Activated B cell treated with CpG ODN at 0.5 μM for 24 hours (primary cell): ENCODE data around the gene SCAF11. TPM values are rescaled to one million over a fixed set of nuclear protein-coding genes. Genes with fewer than 3 reads are reported as not detected.

Experiments
- ATAC-seq: fragments of 200-7000 bp; cut with Tn5 transposase; one replicate; pipeline ENCODE4 v1.10.0; 2021; ENCODE audit warnings: low read depth, mild to moderate bottlenecking, moderate library complexity
- CTCF ChIA-PET: fragments of 350-600 bp; sonication (Branson Sonifier 250); formaldehyde crosslinking; loops from one replicate; lab custom pipeline; 2021; ENCODE audit warnings: antibody characterized with exemption; lab: Charles Lee
- POLR2A ChIA-PET: fragments of 350-600 bp; sonication (Branson Sonifier 250); formaldehyde crosslinking; loops from one replicate; lab custom pipeline; 2021; ENCODE audit warnings: antibody characterized with exemption; lab: Charles Lee
- DNase-seq: peaks from one replicate; pipeline ENCODE4 v3.0.0; 2022
- H3K27ac Mint-ChIP-seq: one replicate; pipeline ENCODE4 v1.8.0; 2020; ENCODE audit warnings: mixed read lengths
- H3K27me3 Mint-ChIP-seq: one replicate; pipeline ENCODE4 v1.8.0; 2021; ENCODE audit warnings: mixed read lengths
- H3K36me3 Mint-ChIP-seq: one replicate; pipeline ENCODE4 v1.8.0; 2021; ENCODE audit warnings: low read depth, mixed read lengths
- H3K4me1 Mint-ChIP-seq: one replicate; pipeline ENCODE4 v1.8.0; 2021; ENCODE audit warnings: mixed read lengths
- H3K4me3 Mint-ChIP-seq: one replicate; pipeline ENCODE4 v1.8.0; 2020; ENCODE audit warnings: mild to moderate bottlenecking, mixed read lengths
- H3K9me3 Mint-ChIP-seq: one replicate; pipeline ENCODE4 v1.8.0; 2020; ENCODE audit warnings: mixed read lengths
- CTCF ChIP-seq: fragments of 200-600 bp; IDR thresholded peaks from one replicate; pipeline ENCODE4 v1.8.0; 2022; ENCODE audit warnings: antibody characterized with exemption, mild to moderate bottlenecking
- intact Hi-C: fragments of 100-400 bp; cut with micrococcal nuclease; formaldehyde crosslinking; loops from one replicate; pipeline ENCODE4 v1.15.1; 2024
- total RNA-seq: library from RNA; stranded (reverse); gene quantifications from 2 replicates; pipeline ENCODE4 v1.2.3, GENCODE V29; 2022

SCAF11 gene
- total RNA-seq, 1 donor from 2014 or later, result 198 TPM

- ATAC-seq (no peak), DNase-seq (no peak)
- Mint-ChIP-seq H3K27me3 (no peaks in the 10 kb centered on the region), H3K36me3 (peaks cover 47% of the 10 kb centered on the region), H3K9me3 (no peaks in the 10 kb centered on the region), H3K4me3 (no peak overlapping the region), H3K4me1 (peaks cover 89% of the 10 kb centered on the region), H3K27ac (no peak overlapping the region)
- CTCF ChIA-PET, result no interaction called here
- intact Hi-C loops, result loop anchor here (2.0 kb wide), 1 partner anchor 15 kb away; no protein-coding TSS in a partner anchor
- POLR2A ChIA-PET, result no interaction called here
- no peak for TF ChIP-seq CTCF
Measured at GRCh38 chr12:45977620-45978019, 12.8 kb downstream of the SCAF11 start.

- H3K4me1 Mint-ChIP-seq, result peaks cover 89% of the 10 kb centered on the region
- H3K36me3 Mint-ChIP-seq, result peaks cover 60% of the 10 kb centered on the region
- CTCF ChIA-PET, result no interaction called here
- H3K9me3 Mint-ChIP-seq, result no peaks in the 10 kb centered on the region
- DNase-seq, result no peak
- H3K27me3 Mint-ChIP-seq, result no peaks in the 10 kb centered on the region
- no peak for TF ChIP-seq CTCF
- ATAC-seq, result no peak
- POLR2A ChIA-PET, result interaction anchor here (1.7 kb wide), 1 partner anchor 10 kb away, joined by 5 read pairs; no protein-coding TSS in a partner anchor
- intact Hi-C loops, result no loop called here
- H3K4me3 Mint-ChIP-seq, result no peak overlapping the region
- H3K27ac Mint-ChIP-seq, result peak overlapping the region; percentile 4
Measured at GRCh38 chr12:45975506-45975905, 14.9 kb downstream of the SCAF11 start.

- Mint-ChIP-seq H3K36me3 (peaks cover 62% of the 10 kb centered on the region), H3K27me3 (no peaks in the 10 kb centered on the region), H3K27ac (peak overlapping the region; percentile 19), H3K9me3 (no peaks in the 10 kb centered on the region), H3K4me1 (peaks cover 88% of the 10 kb centered on the region), H3K4me3 (no peak overlapping the region)
- no peak for TF ChIP-seq CTCF
- intact Hi-C loops, result no loop called here
- DNase-seq (no peak), ATAC-seq (no peak)
- ChIA-PET CTCF (no interaction called here), POLR2A (interaction anchor here (1.0 to 1.7 kb wide), 2 partner anchors 11 to 15 kb away, joined by 3 to 5 read pairs; no protein-coding TSS in a partner anchor)
Measured at GRCh38 chr12:45974883-45975282, 15.5 kb downstream of the SCAF11 start.

GRCh38 chr12:45974171-45974719 lies 16.1 kb downstream of the SCAF11 start:
- Mint-ChIP-seq H3K9me3 (no peaks in the 10 kb centered on the region), H3K36me3 (peaks cover 65% of the 10 kb centered on the region), H3K27me3 (no peaks in the 10 kb centered on the region), H3K4me3 (no peak overlapping the region), H3K4me1 (peaks cover 84% of the 10 kb centered on the region), H3K27ac (peak overlapping the region; percentile 30)
- ChIA-PET CTCF (no interaction called here), POLR2A (interaction anchor here (1.0 to 1.7 kb wide), 2 partner anchors 12 to 16 kb away, joined by 3 to 5 read pairs; no protein-coding TSS in a partner anchor)
- DNase-seq (no peak), ATAC-seq (no peak)
- intact Hi-C loops, result no loop called here
- no peak for TF ChIP-seq CTCF

GRCh38 chr12:45973526-45973925 lies 16.8 kb downstream of the SCAF11 start:
- Mint-ChIP-seq H3K4me1 (peaks cover 81% of the 10 kb centered on the region), H3K9me3 (no peaks in the 10 kb centered on the region), H3K27me3 (no peaks in the 10 kb centered on the region), H3K36me3 (peaks cover 64% of the 10 kb centered on the region), H3K27ac (peak overlapping the region; percentile 75), H3K4me3 (peak overlapping the region; percentile 39)
- ATAC-seq, result peak; percentile 25
- intact Hi-C loops, result loop anchor here (2.0 kb wide), 1 partner anchor 17 kb away; the partner anchor contains the start of gene SCAF11
- TF ChIP-seq CTCF, result no peak
- no peak for DNase-seq
- ChIA-PET POLR2A (no interaction called here), CTCF (no interaction called here)
